ENCODE measurements around the gene LIPJ. TPM values are rescaled to one million over a fixed set of nuclear protein-coding genes. Genes with fewer than 3 reads are reported as not detected.

The LIPJ gene
- total and polyA plus RNA-seq, 7 donors, result 0.03 to 0.30 (median 0.15) TPM; not detected in 1

DNA sequence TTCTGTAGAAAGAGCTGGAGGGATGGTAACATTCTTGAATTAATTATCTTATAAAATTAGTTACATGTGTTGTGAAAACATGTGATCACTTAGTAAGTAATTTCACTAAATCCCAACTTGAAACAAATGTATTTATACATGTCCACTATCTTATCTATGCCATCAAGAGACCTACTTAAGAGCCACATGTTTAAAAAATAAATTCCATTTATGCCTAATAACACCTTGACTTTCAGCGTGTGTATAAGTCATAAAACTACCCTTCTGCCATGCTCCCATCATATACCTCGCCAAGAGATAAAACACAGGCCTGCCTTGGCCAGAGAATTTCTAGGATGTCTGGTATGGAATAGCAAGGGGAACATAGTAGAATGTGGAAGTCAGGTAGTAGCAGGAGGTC lies 37.3 kb downstream of the LIPJ start:
- no peaks in the 10 kb centered on the region for H3K9me3 ChIP-seq
- H3K27ac ChIP-seq, result no peak overlapping the region
- TF ChIP-seq, protein P1, sequence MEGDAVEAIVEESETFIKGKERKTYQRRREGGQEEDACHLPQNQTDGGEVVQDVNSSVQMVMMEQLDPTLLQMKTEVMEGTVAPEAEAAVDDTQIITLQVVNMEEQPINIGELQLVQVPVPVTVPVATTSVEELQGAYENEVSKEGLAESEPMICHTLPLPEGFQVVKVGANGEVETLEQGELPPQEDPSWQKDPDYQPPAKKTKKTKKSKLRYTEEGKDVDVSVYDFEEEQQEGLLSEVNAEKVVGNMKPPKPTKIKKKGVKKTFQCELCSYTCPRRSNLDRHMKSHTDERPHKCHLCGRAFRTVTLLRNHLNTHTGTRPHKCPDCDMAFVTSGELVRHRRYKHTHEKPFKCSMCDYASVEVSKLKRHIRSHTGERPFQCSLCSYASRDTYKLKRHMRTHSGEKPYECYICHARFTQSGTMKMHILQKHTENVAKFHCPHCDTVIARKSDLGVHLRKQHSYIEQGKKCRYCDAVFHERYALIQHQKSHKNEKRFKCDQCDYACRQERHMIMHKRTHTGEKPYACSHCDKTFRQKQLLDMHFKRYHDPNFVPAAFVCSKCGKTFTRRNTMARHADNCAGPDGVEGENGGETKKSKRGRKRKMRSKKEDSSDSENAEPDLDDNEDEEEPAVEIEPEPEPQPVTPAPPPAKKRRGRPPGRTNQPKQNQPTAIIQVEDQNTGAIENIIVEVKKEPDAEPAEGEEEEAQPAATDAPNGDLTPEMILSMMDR (IDR thresholded peaks at IDR 0.05), result no peak
- no peak overlapping the region for H3K4me3 ChIP-seq
- no peak for ATAC-seq
- intact Hi-C loops (cut with DNase I), result no loop called here
- H3K27me3 ChIP-seq (ENCODE audit: insufficient read depth in 3 of 3, low read length in 2 of 3), result no peaks in the 10 kb centered on the region
- 70 to 81% (median 73%) methylated on average over 2 of the region's 2 CpGs for WGBS, 3 donors
- no peaks in the 10 kb centered on the region for H3K36me3 ChIP-seq (ENCODE audit: insufficient read depth in 1 of 2, low read depth in 1 of 2)
- no peak for DNase-seq
- H3K4me1 ChIP-seq, result no peaks in the 10 kb centered on the region

GRCh38 chr10:88624840-88625239 lies 38.3 kb downstream of the LIPJ start:
- ATAC-seq (no peak), DNase-seq (no peak)
- Histone ChIP-seq H3K4me1 (no peaks in the 10 kb centered on the region), H3K4me3 (no peak overlapping the region), H3K36me3 (ENCODE audit: insufficient read depth in 1 of 2, low read depth in 1 of 2) (no peaks in the 10 kb centered on the region), H3K9me3 (no peaks in the 10 kb centered on the region), H3K27ac (no peak overlapping the region), H3K27me3 (ENCODE audit: insufficient read depth in 3 of 3, low read length in 2 of 3) (no peaks in the 10 kb centered on the region)
- TF ChIP-seq, protein P1 (IDR thresholded peaks at IDR 0.05), result no peak
- intact Hi-C loops (cut with DNase I), result no loop called here

DNA sequence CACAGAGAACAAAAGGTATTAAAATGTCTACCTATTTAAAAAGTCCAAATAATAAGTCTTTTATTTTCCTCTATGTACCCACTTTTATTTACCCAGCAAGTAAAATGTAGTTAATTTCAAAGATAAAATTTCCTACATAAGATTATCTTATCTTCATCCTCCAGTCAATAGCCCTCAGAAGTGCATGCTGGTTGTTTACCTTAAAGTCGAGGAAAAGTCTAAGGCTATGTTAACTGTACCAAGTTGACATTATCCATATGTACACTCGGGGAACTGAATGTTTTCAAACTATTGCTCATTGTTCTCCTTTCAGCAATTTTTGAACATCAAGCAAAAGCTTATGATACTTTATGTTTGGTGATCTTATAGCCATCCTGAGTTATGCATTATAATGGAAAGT lies 53.6 kb downstream of the LIPJ start:
- no peaks in the 10 kb centered on the region for H3K27me3 ChIP-seq (ENCODE audit: insufficient read depth in 3 of 3, low read length in 2 of 3)
- H3K27ac ChIP-seq, result no peak overlapping the region
- H3K36me3 ChIP-seq (ENCODE audit: insufficient read depth in 1 of 2, low read depth in 1 of 2), result no peaks in the 10 kb centered on the region
- no peaks in the 10 kb centered on the region for H3K4me1 ChIP-seq
- ATAC-seq (no peak), DNase-seq (no peak)
- 67 to 81% (median 73%) methylated on average over 2 of the region's 2 CpGs for WGBS, 3 donors
- no peaks in the 10 kb centered on the region for H3K9me3 ChIP-seq
- intact Hi-C loops (cut with DNase I), result no loop called here
- no peak overlapping the region for H3K4me3 ChIP-seq
- TF ChIP-seq, protein P1 (IDR thresholded peaks at IDR 0.05), result no peak

- Histone ChIP-seq H3K4me3 (no peak overlapping the region), H3K9me3 (no peaks in the 10 kb centered on the region), H3K4me1 (no peaks in the 10 kb centered on the region), H3K27ac (no peak overlapping the region), H3K36me3 (ENCODE audit: insufficient read depth in 1 of 2, low read depth in 1 of 2) (no peaks in the 10 kb centered on the region), H3K27me3 (ENCODE audit: insufficient read depth in 3 of 3, low read length in 2 of 3) (no peaks in the 10 kb centered on the region)
- DNase-seq, result no peak
- ATAC-seq, result no peak
- 40 to 50% (median 45%) methylated on average over 6 of the region's 6 CpGs for WGBS, 3 donors
- intact Hi-C loops (cut with DNase I), result no loop called here
- TF ChIP-seq, protein P1 (IDR thresholded peaks at IDR 0.05), result no peak
Measured at GRCh38 chr10:88642209-88642608, 55.6 kb downstream of the LIPJ start.

DNA sequence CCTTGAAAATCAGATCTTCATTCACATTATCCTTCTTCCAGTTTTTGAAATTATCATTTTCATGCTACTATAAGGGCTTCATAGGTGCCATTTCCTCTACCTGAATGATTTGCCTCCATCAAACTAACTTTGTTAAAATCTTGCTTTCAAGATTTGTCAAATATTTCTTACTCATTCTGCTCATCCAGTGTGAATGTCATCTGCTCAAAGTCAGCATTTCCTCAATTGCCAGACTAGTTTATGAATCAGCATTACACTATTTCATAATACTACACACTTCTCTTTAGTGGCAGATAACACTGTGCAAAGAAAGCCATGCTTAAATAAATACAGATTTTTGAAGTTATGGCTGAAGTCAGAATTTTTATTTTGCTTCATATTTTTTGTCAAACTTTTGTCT lies 56.4 kb downstream of the LIPJ start:
- no peaks in the 10 kb centered on the region for H3K36me3 ChIP-seq (ENCODE audit: insufficient read depth in 1 of 2, low read depth in 1 of 2)
- DNase-seq (no peak), ATAC-seq (no peak)
- H3K4me1 ChIP-seq, result no peaks in the 10 kb centered on the region
- intact Hi-C loops (cut with DNase I), result no loop called here
- TF ChIP-seq, protein P1 (IDR thresholded peaks at IDR 0.05), result no peak
- H3K27me3 ChIP-seq (ENCODE audit: insufficient read depth in 3 of 3, low read length in 2 of 3), result no peaks in the 10 kb centered on the region
- H3K27ac ChIP-seq, result no peak overlapping the region
- no peaks in the 10 kb centered on the region for H3K9me3 ChIP-seq
- H3K4me3 ChIP-seq, result no peak overlapping the region

Data from psoas muscle (tissue), 8 donors.